ENCODE results near the gene SPAG7. TPM values are rescaled to one million over a fixed set of nuclear protein-coding genes. Genes with fewer than 3 reads are reported as not detected.

SPAG7 gene
- total RNA-seq, 1 experiment from 2014 or later = 97.3 TPM

DNA sequence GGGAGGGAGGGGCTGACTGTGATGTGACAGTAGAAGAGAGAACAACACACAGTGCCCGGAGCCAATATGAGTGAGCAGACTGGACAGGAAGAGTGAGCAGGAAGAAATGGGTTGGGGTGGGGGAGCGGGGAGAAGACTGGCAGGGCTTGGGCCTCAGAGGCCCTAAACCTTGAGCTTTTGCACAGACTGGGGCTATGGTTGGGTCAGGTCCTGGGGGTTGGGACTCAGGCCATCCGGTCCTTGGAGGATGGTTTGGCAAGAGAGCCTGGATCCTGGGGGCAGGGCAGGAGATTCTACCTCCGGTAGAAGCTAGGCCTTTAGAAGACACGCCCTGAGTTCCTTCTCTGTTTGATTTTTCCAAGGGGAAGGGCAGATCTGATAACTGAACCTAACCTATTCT lies 18.8 kb upstream of the SPAG7 start (continued):
- TF ChIP-seq RELA (CRISPR knock-in tag; IDR thresholded peaks at IDR 0.05; ENCODE audit: borderline replicate concordance) = no peak
- no peak for TF ChIP-seq FOXK1 (CRISPR knock-in tag; IDR thresholded peaks at IDR 0.05)
- TF ChIP-seq, protein P1, sequence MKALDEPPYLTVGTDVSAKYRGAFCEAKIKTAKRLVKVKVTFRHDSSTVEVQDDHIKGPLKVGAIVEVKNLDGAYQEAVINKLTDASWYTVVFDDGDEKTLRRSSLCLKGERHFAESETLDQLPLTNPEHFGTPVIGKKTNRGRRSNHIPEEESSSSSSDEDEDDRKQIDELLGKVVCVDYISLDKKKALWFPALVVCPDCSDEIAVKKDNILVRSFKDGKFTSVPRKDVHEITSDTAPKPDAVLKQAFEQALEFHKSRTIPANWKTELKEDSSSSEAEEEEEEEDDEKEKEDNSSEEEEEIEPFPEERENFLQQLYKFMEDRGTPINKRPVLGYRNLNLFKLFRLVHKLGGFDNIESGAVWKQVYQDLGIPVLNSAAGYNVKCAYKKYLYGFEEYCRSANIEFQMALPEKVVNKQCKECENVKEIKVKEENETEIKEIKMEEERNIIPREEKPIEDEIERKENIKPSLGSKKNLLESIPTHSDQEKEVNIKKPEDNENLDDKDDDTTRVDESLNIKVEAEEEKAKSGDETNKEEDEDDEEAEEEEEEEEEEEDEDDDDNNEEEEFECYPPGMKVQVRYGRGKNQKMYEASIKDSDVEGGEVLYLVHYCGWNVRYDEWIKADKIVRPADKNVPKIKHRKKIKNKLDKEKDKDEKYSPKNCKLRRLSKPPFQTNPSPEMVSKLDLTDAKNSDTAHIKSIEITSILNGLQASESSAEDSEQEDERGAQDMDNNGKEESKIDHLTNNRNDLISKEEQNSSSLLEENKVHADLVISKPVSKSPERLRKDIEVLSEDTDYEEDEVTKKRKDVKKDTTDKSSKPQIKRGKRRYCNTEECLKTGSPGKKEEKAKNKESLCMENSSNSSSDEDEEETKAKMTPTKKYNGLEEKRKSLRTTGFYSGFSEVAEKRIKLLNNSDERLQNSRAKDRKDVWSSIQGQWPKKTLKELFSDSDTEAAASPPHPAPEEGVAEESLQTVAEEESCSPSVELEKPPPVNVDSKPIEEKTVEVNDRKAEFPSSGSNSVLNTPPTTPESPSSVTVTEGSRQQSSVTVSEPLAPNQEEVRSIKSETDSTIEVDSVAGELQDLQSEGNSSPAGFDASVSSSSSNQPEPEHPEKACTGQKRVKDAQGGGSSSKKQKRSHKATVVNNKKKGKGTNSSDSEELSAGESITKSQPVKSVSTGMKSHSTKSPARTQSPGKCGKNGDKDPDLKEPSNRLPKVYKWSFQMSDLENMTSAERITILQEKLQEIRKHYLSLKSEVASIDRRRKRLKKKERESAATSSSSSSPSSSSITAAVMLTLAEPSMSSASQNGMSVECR (CRISPR knock-in tag; IDR thresholded peaks at IDR 0.05; ENCODE audit: borderline replicate concordance) = no peak
- no peak for TF ChIP-seq ZNF232 (CRISPR knock-in tag; IDR thresholded peaks at IDR 0.05)
- TF ChIP-seq TCF7 (CRISPR knock-in tag; IDR thresholded peaks at IDR 0.05; ENCODE audit: low read depth) = no peak
- no peak for TF ChIP-seq GABPB1 (CRISPR knock-in tag; IDR thresholded peaks at IDR 0.05)

DNA sequence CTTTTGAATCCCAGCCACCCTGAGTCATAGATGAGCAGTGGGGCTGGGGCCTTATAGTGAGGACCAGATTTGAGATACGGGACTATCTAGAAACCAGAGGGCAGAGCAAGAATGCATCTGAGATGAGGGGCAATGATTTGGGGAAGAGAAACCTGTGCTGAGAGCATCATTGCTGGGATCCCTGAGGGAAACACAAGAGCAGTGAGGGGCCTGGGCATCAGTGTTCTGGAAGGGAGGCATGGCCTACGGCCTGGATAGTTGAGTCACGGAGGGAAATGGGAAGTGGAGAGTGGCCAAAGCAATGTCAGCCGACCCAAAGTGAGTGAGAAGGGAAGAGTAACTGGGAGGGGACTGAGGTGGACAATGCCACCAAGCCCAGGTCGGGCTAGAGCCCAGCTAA lies 14.7 kb upstream of the SPAG7 start:
- CTCF ChIA-PET = no interaction called here
- POLR2A ChIA-PET = no interaction called here
- peaks cover 37% of the 10 kb centered on the region for H3K27me3 Mint-ChIP-seq (ENCODE audit: low read depth)
- H3K4me3 Mint-ChIP-seq = no peak overlapping the region
- no peak overlapping the region for H3K27ac Mint-ChIP-seq
- ATAC-seq (no peak), DNase-seq (ENCODE audit: low spot score) (no peak)
- TF ChIP-seq, protein P2, sequence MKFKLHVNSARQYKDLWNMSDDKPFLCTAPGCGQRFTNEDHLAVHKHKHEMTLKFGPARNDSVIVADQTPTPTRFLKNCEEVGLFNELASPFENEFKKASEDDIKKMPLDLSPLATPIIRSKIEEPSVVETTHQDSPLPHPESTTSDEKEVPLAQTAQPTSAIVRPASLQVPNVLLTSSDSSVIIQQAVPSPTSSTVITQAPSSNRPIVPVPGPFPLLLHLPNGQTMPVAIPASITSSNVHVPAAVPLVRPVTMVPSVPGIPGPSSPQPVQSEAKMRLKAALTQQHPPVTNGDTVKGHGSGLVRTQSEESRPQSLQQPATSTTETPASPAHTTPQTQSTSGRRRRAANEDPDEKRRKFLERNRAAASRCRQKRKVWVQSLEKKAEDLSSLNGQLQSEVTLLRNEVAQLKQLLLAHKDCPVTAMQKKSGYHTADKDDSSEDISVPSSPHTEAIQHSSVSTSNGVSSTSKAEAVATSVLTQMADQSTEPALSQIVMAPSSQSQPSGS (CRISPR knock-in tag; IDR thresholded peaks at IDR 0.05; ENCODE audit: borderline replicate concordance, low read depth) = no peak
- H3K9me3 Mint-ChIP-seq = no peaks in the 10 kb centered on the region
- H3K4me1 Mint-ChIP-seq = peaks cover 15% of the 10 kb centered on the region
- no peaks in the 10 kb centered on the region for H3K36me3 Mint-ChIP-seq

DNA sequence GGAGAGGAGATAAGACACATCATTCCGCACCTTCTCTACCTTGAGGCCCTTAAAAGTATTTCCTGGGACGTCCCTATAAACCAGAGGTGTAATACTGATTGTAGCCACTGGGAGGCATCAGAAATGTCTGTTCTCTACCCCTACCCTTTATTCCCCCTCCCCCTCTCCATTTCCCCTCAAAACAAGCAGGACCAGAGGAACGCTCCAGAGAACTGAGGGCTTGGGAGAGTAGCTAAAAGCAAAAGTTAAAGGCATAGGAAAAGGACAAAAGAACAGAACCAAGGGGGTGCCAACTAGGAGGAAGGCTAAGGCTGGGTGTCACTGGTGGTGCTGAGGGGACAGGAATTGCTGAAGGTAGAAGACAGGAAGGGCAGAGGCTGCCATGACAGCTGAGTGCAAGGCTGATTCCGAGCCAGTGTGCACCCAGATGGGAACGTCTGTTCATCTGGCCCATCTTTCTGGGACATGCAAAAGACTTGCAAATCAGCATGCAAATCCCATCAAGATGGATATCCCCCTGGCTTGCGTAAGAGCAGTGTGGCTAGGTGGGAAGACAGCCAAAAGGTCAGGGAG lies 13.1 kb upstream of the SPAG7 start:
- no peak for TF ChIP-seq ZNF138 (CRISPR knock-in tag; conservative IDR thresholded peaks at IDR 0.05)
- TF ChIP-seq, protein P3, sequence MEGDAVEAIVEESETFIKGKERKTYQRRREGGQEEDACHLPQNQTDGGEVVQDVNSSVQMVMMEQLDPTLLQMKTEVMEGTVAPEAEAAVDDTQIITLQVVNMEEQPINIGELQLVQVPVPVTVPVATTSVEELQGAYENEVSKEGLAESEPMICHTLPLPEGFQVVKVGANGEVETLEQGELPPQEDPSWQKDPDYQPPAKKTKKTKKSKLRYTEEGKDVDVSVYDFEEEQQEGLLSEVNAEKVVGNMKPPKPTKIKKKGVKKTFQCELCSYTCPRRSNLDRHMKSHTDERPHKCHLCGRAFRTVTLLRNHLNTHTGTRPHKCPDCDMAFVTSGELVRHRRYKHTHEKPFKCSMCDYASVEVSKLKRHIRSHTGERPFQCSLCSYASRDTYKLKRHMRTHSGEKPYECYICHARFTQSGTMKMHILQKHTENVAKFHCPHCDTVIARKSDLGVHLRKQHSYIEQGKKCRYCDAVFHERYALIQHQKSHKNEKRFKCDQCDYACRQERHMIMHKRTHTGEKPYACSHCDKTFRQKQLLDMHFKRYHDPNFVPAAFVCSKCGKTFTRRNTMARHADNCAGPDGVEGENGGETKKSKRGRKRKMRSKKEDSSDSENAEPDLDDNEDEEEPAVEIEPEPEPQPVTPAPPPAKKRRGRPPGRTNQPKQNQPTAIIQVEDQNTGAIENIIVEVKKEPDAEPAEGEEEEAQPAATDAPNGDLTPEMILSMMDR (IDR thresholded peaks at IDR 0.05) = peak; percentile 78
- Mint-ChIP-seq H3K27ac (no peak overlapping the region), H3K36me3 (no peaks in the 10 kb centered on the region), H3K27me3 (ENCODE audit: low read depth) (peaks cover 43% of the 10 kb centered on the region), H3K4me1 (peaks cover 5% of the 10 kb centered on the region), H3K9me3 (no peaks in the 10 kb centered on the region), H3K4me3 (no peak overlapping the region)
- ATAC-seq (peak; percentile 91), DNase-seq (ENCODE audit: low spot score) (peak; percentile 31)
- ChIA-PET POLR2A (interaction anchor here (0.7 kb wide), 1 partner anchor 31 kb away, joined by 3 read pairs; no protein-coding TSS in a partner anchor), CTCF (interaction anchor here (0.6 to 2.3 kb wide), 11 partner anchors 10 to 81 kb away, joined by 3 to 33 read pairs (median 6); partner anchors contain the start of genes INCA1, KIF1C, PFN1 and RNF167)

DNA sequence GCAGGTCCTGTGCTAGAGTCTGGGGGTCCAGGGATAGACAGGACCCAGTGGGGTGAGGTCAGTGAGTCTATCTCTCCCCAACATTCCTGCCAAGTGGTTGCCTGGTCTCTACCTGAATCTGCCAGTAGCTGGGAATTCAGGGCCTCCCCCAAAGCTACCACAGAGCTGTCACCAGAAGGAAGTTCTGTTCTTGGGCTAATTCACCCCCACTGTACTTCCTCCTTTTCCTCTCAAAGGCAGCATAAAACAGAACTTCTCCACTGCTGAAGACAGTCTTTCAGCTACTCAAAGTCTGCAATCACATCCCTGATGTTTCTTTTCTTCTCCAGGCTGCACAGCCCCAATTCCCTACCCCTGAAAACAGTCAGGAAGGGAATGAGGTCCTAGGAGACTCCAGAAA lies 11.1 kb upstream of the SPAG7 start:
- H3K9me3 Mint-ChIP-seq = no peaks in the 10 kb centered on the region
- H3K27ac Mint-ChIP-seq = no peak overlapping the region
- peaks cover 5% of the 10 kb centered on the region for H3K4me1 Mint-ChIP-seq
- DNase-seq (ENCODE audit: low spot score) = no peak
- ChIA-PET POLR2A (no interaction called here), CTCF (interaction anchor here (0.8 to 1.2 kb wide), 3 partner anchors 11 to 84 kb away, joined by 3 read pairs; no protein-coding TSS in a partner anchor)
- H3K36me3 Mint-ChIP-seq = no peaks in the 10 kb centered on the region
- H3K27me3 Mint-ChIP-seq (ENCODE audit: low read depth) = peaks cover 58% of the 10 kb centered on the region
- H3K4me3 Mint-ChIP-seq = no peak overlapping the region
- ATAC-seq = no peak
- TF ChIP-seq FOXP1 (CRISPR knock-in tag; IDR thresholded peaks at IDR 0.05; ENCODE audit: borderline replicate concordance) = no peak
- TF ChIP-seq TP53 (CRISPR knock-in tag; IDR thresholded peaks at IDR 0.05) = no peak
- TF ChIP-seq ELF4 (CRISPR knock-in tag; IDR thresholded peaks at IDR 0.05; ENCODE audit: low read depth) = no peak
- TF ChIP-seq SMAD4 (CRISPR knock-in tag; IDR thresholded peaks at IDR 0.05) = no peak
- no peak for TF ChIP-seq SP1 (CRISPR knock-in tag; conservative IDR thresholded peaks at IDR 0.05)
- TF ChIP-seq, protein P4, sequence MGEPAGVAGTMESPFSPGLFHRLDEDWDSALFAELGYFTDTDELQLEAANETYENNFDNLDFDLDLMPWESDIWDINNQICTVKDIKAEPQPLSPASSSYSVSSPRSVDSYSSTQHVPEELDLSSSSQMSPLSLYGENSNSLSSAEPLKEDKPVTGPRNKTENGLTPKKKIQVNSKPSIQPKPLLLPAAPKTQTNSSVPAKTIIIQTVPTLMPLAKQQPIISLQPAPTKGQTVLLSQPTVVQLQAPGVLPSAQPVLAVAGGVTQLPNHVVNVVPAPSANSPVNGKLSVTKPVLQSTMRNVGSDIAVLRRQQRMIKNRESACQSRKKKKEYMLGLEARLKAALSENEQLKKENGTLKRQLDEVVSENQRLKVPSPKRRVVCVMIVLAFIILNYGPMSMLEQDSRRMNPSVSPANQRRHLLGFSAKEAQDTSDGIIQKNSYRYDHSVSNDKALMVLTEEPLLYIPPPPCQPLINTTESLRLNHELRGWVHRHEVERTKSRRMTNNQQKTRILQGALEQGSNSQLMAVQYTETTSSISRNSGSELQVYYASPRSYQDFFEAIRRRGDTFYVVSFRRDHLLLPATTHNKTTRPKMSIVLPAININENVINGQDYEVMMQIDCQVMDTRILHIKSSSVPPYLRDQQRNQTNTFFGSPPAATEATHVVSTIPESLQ (CRISPR knock-in tag; IDR thresholded peaks at IDR 0.05) = no peak
- TF ChIP-seq ZBTB21 (CRISPR knock-in tag; IDR thresholded peaks at IDR 0.05; ENCODE audit: borderline replicate concordance) = no peak
- TF ChIP-seq, protein P5, sequence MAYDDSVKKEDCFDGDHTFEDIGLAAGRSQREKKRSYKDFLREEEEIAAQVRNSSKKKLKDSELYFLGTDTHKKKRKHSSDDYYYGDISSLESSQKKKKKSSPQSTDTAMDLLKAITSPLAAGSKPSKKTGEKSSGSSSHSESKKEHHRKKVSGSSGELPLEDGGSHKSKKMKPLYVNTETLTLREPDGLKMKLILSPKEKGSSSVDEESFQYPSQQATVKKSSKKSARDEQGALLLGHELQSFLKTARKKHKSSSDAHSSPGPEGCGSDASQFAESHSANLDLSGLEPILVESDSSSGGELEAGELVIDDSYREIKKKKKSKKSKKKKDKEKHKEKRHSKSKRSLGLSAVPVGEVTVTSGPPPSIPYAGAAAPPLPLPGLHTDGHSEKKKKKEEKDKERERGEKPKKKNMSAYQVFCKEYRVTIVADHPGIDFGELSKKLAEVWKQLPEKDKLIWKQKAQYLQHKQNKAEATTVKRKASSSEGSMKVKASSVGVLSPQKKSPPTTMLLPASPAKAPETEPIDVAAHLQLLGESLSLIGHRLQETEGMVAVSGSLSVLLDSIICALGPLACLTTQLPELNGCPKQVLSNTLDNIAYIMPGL (CRISPR knock-in tag; IDR thresholded peaks at IDR 0.05) = no peak
